Suprapubic skin (tissue), 4 donors: ENCODE results near the gene DND1.

ENCODE experiments used
- EP300 ChIP-seq: sonication (generic); formaldehyde crosslinking; IDR thresholded peaks from one replicate; pipeline ENCODE4 v1.6.1; 2017; ENCODE audit warnings: antibody characterized with exemption
- POLR2A ChIP-seq, 2 donors: fragments of 450-650 bp; IDR thresholded peaks; one replicate each; pipeline ENCODE4 v1.6.1; 2017; ENCODE audit warnings: antibody characterized with exemption in 2 of 2, mild to moderate bottlenecking in 2 of 2, moderate library complexity in 2 of 2
- POLR2AphosphoS5 ChIP-seq, 3 donors: sonication (generic); formaldehyde crosslinking; IDR thresholded peaks; one replicate each; pipeline ENCODE4 v1.6.1; 2017; ENCODE audit warnings: antibody characterized with exemption in 3 of 3
- TF ChIP-seq, protein P1 (sequence below), 2 donors: fragments of 200-600 bp in 1 of 2; fragments of 450-650 bp in 1 of 2; sonication (generic) in 1 of 2; IDR thresholded peaks; one replicate each; pipeline ENCODE4 v1.5.1; 2016 to 2019; ENCODE audit warnings: antibody characterized with exemption in 2 of 2, mild to moderate bottlenecking in 1 of 2, moderate library complexity in 1 of 2

DNA sequence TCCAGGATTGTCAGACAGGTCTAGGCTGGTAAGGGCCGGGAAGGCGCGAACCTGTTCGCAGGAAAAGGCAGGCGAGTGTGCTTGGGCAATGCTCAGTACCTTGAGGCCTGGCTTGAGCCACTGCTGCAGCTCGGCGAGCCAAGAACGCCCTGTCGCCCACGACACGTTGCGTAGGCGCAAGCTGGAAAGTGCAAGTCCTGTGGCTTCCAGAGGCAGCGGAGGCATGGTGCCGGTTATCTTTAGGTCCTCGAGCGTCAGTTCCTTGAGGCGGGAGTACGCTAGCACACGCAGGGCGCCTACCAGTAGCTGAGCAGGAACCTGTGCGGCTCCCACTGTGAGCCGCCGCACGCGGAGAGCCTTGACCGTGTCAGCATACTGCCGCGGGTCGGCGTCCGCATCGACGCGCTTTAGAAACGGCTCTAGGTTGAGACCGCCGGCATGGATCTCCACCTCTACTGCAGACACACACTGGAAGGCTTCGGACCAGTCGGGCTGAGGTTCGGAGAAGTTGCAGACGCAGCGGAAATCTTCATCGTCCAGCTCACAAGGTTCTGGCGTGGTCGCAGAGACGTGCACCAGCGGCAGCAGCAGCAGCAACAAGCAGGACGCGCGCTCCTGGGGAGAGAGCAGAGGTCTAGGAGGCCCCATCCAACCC lies 40.9 kb downstream of the DND1 start:
- TF ChIP-seq, protein P1, sequence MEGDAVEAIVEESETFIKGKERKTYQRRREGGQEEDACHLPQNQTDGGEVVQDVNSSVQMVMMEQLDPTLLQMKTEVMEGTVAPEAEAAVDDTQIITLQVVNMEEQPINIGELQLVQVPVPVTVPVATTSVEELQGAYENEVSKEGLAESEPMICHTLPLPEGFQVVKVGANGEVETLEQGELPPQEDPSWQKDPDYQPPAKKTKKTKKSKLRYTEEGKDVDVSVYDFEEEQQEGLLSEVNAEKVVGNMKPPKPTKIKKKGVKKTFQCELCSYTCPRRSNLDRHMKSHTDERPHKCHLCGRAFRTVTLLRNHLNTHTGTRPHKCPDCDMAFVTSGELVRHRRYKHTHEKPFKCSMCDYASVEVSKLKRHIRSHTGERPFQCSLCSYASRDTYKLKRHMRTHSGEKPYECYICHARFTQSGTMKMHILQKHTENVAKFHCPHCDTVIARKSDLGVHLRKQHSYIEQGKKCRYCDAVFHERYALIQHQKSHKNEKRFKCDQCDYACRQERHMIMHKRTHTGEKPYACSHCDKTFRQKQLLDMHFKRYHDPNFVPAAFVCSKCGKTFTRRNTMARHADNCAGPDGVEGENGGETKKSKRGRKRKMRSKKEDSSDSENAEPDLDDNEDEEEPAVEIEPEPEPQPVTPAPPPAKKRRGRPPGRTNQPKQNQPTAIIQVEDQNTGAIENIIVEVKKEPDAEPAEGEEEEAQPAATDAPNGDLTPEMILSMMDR (IDR thresholded peaks at IDR 0.05), result no peak
- TF ChIP-seq POLR2A (IDR thresholded peaks at IDR 0.05), result no peak
- no peak for TF ChIP-seq POLR2AphosphoS5 (IDR thresholded peaks at IDR 0.05)
- no peak for TF ChIP-seq EP300
